GM12875 (cell line): ENCODE data around the gene FFAR2.
"Not testable (repeated sequence)": the region's sequence is repeated elsewhere in the genome, so short reads cannot be mapped to it uniquely, and the experiment has no call there.

ENCODE experiments used
- H3K4me3 ChIP-seq: one replicate; pipeline ENCODE4 v1.5.1; 2011; ENCODE audit warnings: low read depth, low read length, control low read depth
- TF ChIP-seq, protein P1 (sequence below): IDR thresholded peaks from 2 replicates; pipeline ENCODE4 v1.5.1; 2011; ENCODE audit warnings: low read depth, mild to moderate bottlenecking, control low read depth, inconsistent platforms, low read length, moderate library complexity, borderline replicate concordance; ENCODE audit not compliant: insufficient read depth

FFAR2 gene

DNA sequence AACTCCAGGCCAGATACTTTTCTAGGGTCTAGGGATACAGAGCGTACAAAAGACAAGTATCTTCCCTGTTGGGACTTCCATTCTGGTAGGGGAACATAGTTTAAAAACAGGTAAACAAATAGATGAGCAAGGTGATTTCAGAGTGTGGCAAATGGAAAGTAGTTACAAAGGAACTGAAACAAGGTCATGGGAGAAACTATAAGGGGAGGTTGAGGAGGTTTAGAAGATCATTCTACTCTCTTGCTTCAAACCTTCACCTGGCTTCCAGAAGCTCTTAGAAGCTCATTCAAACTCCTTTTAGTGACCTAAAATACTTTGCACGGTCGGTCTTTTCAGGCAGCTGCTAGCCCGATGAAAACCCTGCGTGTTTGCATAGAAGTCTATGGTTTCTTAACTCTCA lies 9.1 kb downstream of the FFAR2 start:
- H3K4me3 ChIP-seq, result no peak overlapping the region
- TF ChIP-seq, protein P1, sequence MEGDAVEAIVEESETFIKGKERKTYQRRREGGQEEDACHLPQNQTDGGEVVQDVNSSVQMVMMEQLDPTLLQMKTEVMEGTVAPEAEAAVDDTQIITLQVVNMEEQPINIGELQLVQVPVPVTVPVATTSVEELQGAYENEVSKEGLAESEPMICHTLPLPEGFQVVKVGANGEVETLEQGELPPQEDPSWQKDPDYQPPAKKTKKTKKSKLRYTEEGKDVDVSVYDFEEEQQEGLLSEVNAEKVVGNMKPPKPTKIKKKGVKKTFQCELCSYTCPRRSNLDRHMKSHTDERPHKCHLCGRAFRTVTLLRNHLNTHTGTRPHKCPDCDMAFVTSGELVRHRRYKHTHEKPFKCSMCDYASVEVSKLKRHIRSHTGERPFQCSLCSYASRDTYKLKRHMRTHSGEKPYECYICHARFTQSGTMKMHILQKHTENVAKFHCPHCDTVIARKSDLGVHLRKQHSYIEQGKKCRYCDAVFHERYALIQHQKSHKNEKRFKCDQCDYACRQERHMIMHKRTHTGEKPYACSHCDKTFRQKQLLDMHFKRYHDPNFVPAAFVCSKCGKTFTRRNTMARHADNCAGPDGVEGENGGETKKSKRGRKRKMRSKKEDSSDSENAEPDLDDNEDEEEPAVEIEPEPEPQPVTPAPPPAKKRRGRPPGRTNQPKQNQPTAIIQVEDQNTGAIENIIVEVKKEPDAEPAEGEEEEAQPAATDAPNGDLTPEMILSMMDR, result no peak

DNA sequence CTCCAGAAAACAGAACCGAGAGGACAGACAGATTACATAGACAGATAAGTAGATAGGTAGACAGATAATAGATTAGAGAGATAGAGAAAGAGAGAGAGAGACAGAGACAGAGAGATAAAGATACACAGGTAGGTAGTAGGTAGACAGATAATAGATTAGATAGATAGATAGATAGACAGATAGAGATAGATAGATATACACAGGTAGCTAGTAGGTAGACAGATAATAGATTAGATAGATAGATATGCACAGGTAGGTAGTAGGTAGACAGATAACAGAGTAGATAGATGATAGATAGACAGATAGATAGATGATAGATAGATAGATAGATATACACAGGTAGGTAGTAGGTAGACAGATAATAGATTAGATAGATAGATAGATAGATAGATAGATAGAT lies 10.1 kb downstream of the FFAR2 start:
- TF ChIP-seq, protein P1, result no peak
- no peak overlapping the region for H3K4me3 ChIP-seq

DNA sequence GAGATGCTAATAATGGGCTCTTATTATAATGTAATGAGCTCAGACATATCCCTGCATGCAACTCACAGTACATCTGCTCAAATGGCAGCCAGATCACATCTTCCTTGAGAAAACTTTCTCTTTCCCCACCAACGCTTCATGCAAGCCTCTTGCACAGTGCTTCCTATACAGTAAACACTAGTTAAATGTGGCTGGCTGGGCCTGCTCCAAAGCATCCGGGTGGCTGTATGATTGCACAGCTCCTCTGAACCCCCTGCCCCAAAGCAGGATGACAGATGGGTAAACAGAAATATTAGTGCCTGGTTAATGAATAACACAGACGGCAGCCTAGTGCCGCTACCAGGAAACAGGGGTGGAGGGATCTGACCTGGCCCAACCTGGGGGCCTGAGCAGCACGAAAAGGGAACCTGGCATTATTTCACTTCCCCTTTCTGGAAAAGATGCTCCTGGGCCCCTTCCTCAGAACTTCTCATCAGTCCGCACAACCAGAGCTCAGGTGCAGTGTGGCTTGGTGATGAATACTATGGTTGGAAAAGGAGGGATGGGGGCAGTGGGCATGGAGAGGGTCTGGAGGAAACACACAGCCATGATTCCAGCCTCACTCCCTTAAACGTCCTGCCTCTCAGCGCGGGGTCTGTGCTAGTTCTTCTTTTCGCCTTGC lies 10.8 kb downstream of the FFAR2 start:
- TF ChIP-seq, protein P1, result no peak

GRCh38 chr19:35459414-35460082 lies 11.5 kb downstream of the FFAR2 start:
- H3K4me3 ChIP-seq, result no peak overlapping the region
- TF ChIP-seq, protein P1, result no peak

More for the DNA sequence above, 10.8 kb downstream of the FFAR2 start:
- no peak overlapping the region for H3K4me3 ChIP-seq

DNA sequence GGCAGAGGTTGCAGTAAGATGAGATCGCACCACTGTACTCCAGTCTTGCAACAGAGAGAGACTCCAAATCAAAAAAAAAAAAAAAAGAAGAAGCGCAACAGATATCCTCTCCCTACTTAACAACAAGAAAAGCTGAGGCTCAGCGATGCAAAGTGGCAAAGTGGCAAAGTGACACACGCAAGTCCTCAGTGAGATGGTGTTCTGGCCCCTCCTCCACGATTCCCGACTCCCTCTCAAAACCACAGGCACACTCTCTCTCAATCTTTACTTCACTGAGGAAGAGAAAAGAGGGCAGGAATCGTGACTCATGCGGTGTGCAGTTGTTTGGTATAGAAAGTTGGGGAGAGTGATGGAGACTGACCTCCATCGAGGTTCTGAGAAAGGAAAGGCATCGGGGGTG lies 12.6 kb downstream of the FFAR2 start:
- TF ChIP-seq, protein P1, result no peak
- H3K4me3 ChIP-seq, result no peak overlapping the region

DNA sequence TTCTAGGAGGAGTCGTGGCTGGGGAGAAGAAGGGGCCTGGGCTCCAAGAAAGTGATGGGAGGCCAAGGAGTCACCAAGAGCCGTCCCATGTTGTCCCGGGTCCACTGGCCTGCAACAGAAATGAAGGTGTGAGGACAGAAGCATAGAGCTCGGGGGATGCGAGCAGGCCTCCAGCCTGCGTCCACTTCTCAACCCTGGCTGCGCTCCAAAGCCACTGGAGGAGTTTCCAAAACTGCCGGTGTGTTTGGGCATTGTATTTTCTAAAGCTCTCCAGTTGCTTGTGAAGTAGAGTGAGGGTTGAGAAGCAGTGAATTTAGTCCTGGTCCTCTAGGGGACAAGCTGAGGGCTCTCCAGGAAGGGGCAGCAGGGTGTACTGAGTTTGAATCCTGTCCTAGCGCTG lies 13.0 kb downstream of the FFAR2 start:
- H3K4me3 ChIP-seq, result no peak overlapping the region
- TF ChIP-seq, protein P1, result no peak

GRCh38 chr19:35461788-35462187 lies 13.7 kb downstream of the FFAR2 start:
- not testable (repeated sequence) for H3K4me3 ChIP-seq

GRCh38 chr19:35462476-35462953 lies 14.5 kb downstream of the FFAR2 start:
- no peak overlapping the region for H3K4me3 ChIP-seq
- TF ChIP-seq, protein P1, result no peak

- H3K4me3 ChIP-seq, result not testable (repeated sequence)
Observed at GRCh38 chr19:35462956-35463355, 14.9 kb downstream of the FFAR2 start.
